Transverse colon (tissue), 4 donors: Measurements from ENCODE around the gene CFAP61. TPM values are rescaled to one million over a fixed set of nuclear protein-coding genes. Genes with fewer than 3 reads are reported as not detected.

Source experiments
- DNase-seq: peaks from one replicate; pipeline ENCODE4 v3.0.0-alpha.2; 2019
- H3K27ac ChIP-seq, 4 donors: fragments of 200-600 bp; sonication (generic); 2 replicates each; pipeline ENCODE4 v1.5.1; 2016 to 2018; ENCODE audit warnings: inconsistent platforms in 4 of 4
- H3K27me3 ChIP-seq: fragments of 200-600 bp; sonication (generic); 2 replicates; pipeline ENCODE4 v1.5.1; 2017; ENCODE audit warnings: inconsistent platforms
- H3K36me3 ChIP-seq, 4 donors: fragments of 200-600 bp; sonication (generic); 2 replicates each; pipeline ENCODE4 v1.5.1; 2017 to 2019; ENCODE audit warnings: inconsistent platforms in 4 of 4
- H3K4me1 ChIP-seq, 4 donors: fragments of 200-600 bp; sonication (generic); 2 replicates each; pipeline ENCODE4 v1.5.1; 2017 to 2020; ENCODE audit warnings: inconsistent platforms in 4 of 4
- H3K4me3 ChIP-seq, 4 donors: fragments of 200-600 bp; sonication (generic); 1 replicate in 1 of 4; 2 replicates in 3 of 4; pipeline versions ENCODE4 v1.5.1 to v1.6.1; 2017 to 2019; ENCODE audit warnings: inconsistent platforms in 4 of 4
- H3K9me3 ChIP-seq, 2 donors: fragments of 200-600 bp; sonication (generic); 2 replicates each; pipeline ENCODE4 v1.5.1; 2017 to 2019; ENCODE audit warnings: inconsistent platforms in 2 of 2
- EP300 ChIP-seq: sonication (generic); formaldehyde crosslinking; IDR thresholded peaks from one replicate; pipeline ENCODE4 v1.6.1; 2017; ENCODE audit warnings: antibody characterized with exemption, low read depth
- POLR2A ChIP-seq: fragments of 450-650 bp; IDR thresholded peaks from one replicate; pipeline ENCODE4 v1.6.1; 2016; ENCODE audit warnings: antibody characterized with exemption, mild to moderate bottlenecking, moderate library complexity
- POLR2AphosphoS5 ChIP-seq, 3 donors: sonication (generic); formaldehyde crosslinking; IDR thresholded peaks; one replicate each; pipeline ENCODE4 v1.6.1; 2016; ENCODE audit warnings: antibody characterized with exemption in 3 of 3
- WGBS, 2 donors: methylation state at CpG; one replicate each; pipeline ENCODE4 v1.1.5; 2018; ENCODE audit warnings: low coverage in 1 of 2; 5-methylcytosine and 5-hydroxymethylcytosine counted together
- in situ Hi-C, 4 donors: fragments of 200-750 bp; cut with MboI; loops; one replicate each; pipeline versions ENCODE4 v1.15.0 to v1.15.1; 2017; ENCODE audit warnings: low sequenced_read_pairs in 3 of 4, low pct_ligation_motif_present in 1 of 4, low pct_unique_long_range_greater_than_20kb in 1 of 4
- intact Hi-C: fragments of 100-400 bp; cut with DNase I; formaldehyde crosslinking; loops from one replicate; pipeline ENCODE4 v1.15.1; 2023; ENCODE audit warnings: low total_unique reads
- total RNA-seq, 4 donors: library from RNA; depleted of rRNA; stranded (reverse); fragments of >200 nt; gene quantifications; one replicate each; pipeline ENCODE4 v1.1.0, GENCODE V29; 2016
- TF ChIP-seq, protein P1 (sequence below), 5 experiments: fragments of 200-600 bp in 3 of 5; fragments of 450-650 bp in 2 of 5; sonication (generic) in 3 of 5; IDR thresholded peaks; 1 replicate in 2 of 5; 2 replicates in 3 of 5; pipeline ENCODE4 v1.5.1; 2016 to 2017; ENCODE audit warnings: antibody characterized with exemption in 5 of 5, inconsistent platforms in 3 of 5, mild to moderate bottlenecking in 2 of 5, moderate library complexity in 1 of 5

Gene CFAP61
- total RNA-seq, 4 donors from 2014 or later, result 0.27 TPM; not detected in 3

DNA sequence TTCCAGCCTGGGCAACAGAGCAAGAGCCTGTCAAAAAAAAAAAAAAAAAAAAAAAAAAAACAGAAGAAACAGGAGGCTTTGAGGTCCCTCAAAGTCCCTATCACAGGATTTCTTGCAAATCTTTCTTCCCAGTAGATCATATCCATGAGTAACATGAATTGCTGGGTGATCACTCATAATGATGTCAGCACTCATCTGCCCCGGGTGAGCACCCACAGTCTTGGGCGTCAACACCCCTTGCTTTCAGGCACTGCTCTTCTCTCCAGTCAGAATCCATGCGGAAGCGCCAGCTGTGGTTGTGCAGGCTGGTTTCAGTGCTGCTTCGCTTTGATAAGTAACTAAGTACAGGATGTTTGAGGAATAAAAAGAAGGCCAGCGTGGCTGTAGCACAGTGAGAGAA lies 275.4 kb downstream of the CFAP61 start:
- Histone ChIP-seq H3K27me3 (no peaks in the 10 kb centered on the region), H3K4me1 (no peaks in the 10 kb centered on the region), H3K27ac (no peak overlapping the region), H3K9me3 (no peaks in the 10 kb centered on the region), H3K4me3 (no peak overlapping the region), H3K36me3 (no peaks in the 10 kb centered on the region)
- intact Hi-C loops, result no loop called here
- in situ Hi-C loops, result no loop called here
- TF ChIP-seq, protein P1, sequence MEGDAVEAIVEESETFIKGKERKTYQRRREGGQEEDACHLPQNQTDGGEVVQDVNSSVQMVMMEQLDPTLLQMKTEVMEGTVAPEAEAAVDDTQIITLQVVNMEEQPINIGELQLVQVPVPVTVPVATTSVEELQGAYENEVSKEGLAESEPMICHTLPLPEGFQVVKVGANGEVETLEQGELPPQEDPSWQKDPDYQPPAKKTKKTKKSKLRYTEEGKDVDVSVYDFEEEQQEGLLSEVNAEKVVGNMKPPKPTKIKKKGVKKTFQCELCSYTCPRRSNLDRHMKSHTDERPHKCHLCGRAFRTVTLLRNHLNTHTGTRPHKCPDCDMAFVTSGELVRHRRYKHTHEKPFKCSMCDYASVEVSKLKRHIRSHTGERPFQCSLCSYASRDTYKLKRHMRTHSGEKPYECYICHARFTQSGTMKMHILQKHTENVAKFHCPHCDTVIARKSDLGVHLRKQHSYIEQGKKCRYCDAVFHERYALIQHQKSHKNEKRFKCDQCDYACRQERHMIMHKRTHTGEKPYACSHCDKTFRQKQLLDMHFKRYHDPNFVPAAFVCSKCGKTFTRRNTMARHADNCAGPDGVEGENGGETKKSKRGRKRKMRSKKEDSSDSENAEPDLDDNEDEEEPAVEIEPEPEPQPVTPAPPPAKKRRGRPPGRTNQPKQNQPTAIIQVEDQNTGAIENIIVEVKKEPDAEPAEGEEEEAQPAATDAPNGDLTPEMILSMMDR (IDR thresholded peaks at IDR 0.05), result no peak
- no peak for TF ChIP-seq EP300
- TF ChIP-seq POLR2A, result no peak
- TF ChIP-seq POLR2AphosphoS5 (IDR thresholded peaks at IDR 0.05), result no peak
- no peak for DNase-seq
- 82 to 92% methylated on average over 2 to 6 of the region's 6 CpGs for WGBS, 2 donors

- DNase-seq, result no peak
- H3K27ac ChIP-seq, result no peak overlapping the region
- WGBS, 2 donors, result 89 to 100% methylated on average over 1 to 13 of the region's 13 CpGs
- in situ Hi-C loops (no loop called here), intact Hi-C loops (no loop called here)
- H3K27me3 ChIP-seq, result no peaks in the 10 kb centered on the region
- TF ChIP-seq, protein P1 (IDR thresholded peaks at IDR 0.05), result no peak
- TF ChIP-seq POLR2A (no peak), POLR2AphosphoS5 (IDR thresholded peaks at IDR 0.05) (no peak), EP300 (no peak)
- no peak overlapping the region for H3K4me3 ChIP-seq
- H3K36me3 ChIP-seq, result no peaks in the 10 kb centered on the region
- H3K9me3 ChIP-seq, result no peaks in the 10 kb centered on the region
- H3K4me1 ChIP-seq, result no peaks in the 10 kb centered on the region
These were observed 277.2 kb downstream of the CFAP61 start for GRCh38 chr20:20329564-20329963.

- TF ChIP-seq POLR2A, result no peak
- no peak for TF ChIP-seq POLR2AphosphoS5 (IDR thresholded peaks at IDR 0.05)
- no peak for TF ChIP-seq EP300
- TF ChIP-seq, protein P1 (IDR thresholded peaks at IDR 0.05), result no peak
- 42 to 56% methylated on average over 1 of the region's 1 CpG for WGBS, 2 donors
- in situ Hi-C loops, result no loop called here
- H3K9me3 ChIP-seq, result no peaks in the 10 kb centered on the region
- DNase-seq, result no peak
- no peaks in the 10 kb centered on the region for H3K27me3 ChIP-seq
- no peak overlapping the region for H3K27ac ChIP-seq
- no peaks in the 10 kb centered on the region for H3K4me1 ChIP-seq
- no peaks in the 10 kb centered on the region for H3K36me3 ChIP-seq
- intact Hi-C loops, result no loop called here
- H3K4me3 ChIP-seq, result no peak overlapping the region
These were observed 278.8 kb downstream of the CFAP61 start for GRCh38 chr20:20331156-20331555.

DNA sequence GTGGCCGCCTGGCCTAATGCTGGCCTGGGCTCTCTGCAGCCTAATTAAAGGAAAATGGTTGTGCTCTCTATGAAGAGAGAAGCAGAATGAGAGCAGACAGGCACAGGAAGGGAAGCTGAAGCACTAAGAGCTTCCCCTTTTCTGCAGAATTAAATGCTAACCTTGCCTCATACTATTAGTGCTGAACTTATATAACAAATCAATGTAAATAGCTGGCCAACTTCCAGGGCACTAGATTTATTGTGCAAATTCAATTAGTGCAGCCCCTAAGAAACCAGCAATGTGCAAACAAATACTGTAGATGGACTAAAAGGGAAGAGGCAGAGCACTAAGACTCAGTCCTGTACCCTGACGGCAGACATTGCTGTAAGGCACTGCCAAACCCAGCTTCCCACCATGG lies 279.5 kb downstream of the CFAP61 start:
- intact Hi-C loops (no loop called here), in situ Hi-C loops (no loop called here)

More for the DNA sequence above, 279.5 kb downstream of the CFAP61 start:
- H3K27ac ChIP-seq, result no peak overlapping the region
- no peaks in the 10 kb centered on the region for H3K36me3 ChIP-seq
- WGBS, 2 donors, result 85 to 100% methylated on average over 1 to 2 of the region's 2 CpGs
- no peaks in the 10 kb centered on the region for H3K27me3 ChIP-seq
- H3K4me3 ChIP-seq, result no peak overlapping the region
- no peak for DNase-seq
- H3K4me1 ChIP-seq, result no peaks in the 10 kb centered on the region
- TF ChIP-seq EP300 (no peak), POLR2AphosphoS5 (IDR thresholded peaks at IDR 0.05) (no peak), POLR2A (no peak)
- TF ChIP-seq, protein P1 (IDR thresholded peaks at IDR 0.05), result no peak
- no peaks in the 10 kb centered on the region for H3K9me3 ChIP-seq
